RCC 7860 (cell line): ENCODE measurements around the gene ATG7.

ENCODE experiments used
- DNase-seq: peaks from one replicate; pipeline ENCODE4 v3.0.0-alpha.2; 2015; ENCODE audit warnings: low spot score
- FAIRE-seq: peaks from 2 replicates; lab custom pipeline; 2012; peaks lifted over from hg19 to GRCh38; lab: Jason Lieb, UNC

Gene ATG7

DNA sequence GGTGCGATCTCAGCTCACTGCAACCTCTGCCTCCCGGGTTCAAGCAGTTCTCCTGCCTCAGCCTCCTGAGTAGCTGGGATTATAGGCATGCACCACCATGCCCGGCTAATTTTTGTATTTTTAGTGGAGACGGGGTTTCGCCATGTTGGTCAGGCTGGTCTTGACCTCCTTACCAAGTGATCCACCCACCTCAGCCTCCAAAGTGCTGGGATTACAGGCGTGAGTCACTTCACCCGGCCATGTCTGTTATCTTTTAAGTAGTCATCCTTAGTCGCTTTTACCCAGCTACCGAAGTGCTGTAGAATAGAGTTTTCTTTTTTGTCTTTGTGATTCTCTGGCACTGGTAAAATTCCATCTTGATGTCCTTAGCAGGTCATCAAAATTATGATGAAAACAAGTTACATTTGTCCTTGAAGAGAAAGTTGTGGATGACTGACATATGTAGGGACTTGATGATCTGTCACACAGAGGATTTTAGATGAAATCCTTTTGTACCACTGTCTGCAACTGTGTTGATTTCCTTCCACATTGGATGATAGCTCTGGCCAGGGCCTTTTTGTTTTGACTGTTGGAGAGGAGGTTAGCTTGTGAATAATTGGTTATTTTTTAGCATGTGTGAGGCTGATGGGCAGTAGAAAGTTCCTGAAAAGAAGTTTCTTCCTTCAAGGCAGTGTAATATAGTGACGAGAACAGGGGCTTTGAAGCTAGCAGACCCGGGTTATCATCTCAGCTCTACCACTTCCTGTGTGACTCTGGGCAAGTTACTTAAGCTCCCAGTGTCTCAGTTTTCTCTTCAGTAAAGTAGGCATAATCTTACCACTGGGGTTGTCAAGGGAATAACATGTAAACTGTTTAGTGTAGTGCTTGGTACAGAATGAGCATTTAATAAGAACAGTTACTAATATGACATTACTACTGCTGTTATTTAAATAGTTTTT, 18.8 kb downstream of the ATG7 start:
- FAIRE-seq, result no peak
- peak; percentile 65 for DNase-seq

DNA sequence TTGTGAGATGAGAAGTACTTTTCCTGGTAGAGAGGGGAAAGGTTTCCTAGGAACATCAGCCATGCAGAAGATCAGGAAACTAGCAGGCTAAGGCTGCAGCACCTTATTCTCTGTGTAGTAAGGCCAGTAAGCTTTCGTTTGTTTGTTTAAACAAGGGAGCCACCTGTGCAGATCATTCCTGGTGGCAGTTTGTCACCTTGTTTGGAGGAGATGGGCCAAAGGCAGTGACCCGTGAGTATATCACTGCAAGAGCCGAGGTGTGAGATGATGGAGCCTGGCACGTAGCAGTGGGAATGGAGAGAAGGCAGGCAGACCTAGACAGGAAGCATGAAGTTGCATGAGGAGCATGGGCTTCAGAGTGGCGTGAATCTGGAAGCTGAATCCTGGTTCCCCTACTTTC, 19.6 kb downstream of the ATG7 start:
- no peak for DNase-seq
- FAIRE-seq, result no peak

DNA sequence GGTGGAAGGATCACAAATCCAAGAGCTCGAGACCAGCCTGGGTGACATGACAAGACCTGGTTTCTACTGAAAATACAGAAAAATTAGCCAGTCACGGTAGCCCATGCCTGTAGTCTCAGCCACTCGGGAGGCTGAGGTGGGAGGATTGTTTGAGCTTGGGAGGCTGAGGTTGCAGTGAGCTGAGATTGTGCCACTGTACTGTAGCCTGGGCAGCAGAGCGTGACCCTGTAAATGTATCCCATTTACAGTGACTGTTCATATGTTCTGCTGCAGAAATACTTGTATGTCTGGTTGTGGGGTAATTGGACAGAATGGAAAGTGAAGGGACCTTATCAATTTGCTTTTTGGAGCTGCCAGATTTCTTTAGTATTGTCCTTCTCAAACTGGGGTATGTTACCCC, 24.9 kb downstream of the ATG7 start:
- FAIRE-seq (no peak), DNase-seq (no peak)

DNA sequence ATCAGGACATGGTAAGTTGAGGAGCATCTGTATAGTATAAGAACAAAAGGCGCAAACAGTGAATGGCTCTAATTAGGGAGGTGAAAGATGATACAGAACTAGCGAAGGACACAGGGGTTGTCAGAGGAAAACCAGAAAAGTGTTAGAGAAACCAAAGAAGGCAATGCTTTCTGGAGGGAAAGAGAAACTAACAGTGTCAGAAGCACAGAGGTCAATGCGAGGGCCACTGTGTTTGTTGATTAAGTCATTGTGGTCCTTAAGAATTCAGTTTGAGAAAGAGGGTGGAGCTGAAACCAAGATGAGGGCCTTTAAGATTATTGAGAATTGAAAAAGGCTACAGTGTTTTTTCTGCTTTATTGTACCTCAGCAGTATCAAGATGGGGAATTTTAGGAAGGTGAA, 28.8 kb downstream of the ATG7 start:
- FAIRE-seq, result no peak
- DNase-seq, result no peak

DNA sequence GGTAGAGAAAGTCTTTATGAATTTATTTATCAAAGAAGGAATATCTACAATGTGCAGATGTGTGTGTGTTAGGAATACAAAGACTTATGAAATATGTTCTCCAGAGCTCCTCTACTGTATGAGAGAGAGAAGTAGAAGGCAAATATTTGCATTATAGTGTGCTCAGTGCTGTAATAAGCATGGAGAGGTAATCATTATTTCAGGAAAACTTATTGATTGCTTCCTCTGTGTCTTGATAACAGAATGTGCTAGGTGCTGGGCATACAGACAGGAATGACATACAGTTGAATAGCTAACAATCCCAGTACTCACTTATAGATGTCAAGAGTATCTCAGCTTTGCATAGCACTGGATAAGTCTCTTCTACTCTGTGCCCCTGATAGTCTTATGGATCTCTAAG, 30.2 kb downstream of the ATG7 start:
- FAIRE-seq (no peak), DNase-seq (no peak)

DNA sequence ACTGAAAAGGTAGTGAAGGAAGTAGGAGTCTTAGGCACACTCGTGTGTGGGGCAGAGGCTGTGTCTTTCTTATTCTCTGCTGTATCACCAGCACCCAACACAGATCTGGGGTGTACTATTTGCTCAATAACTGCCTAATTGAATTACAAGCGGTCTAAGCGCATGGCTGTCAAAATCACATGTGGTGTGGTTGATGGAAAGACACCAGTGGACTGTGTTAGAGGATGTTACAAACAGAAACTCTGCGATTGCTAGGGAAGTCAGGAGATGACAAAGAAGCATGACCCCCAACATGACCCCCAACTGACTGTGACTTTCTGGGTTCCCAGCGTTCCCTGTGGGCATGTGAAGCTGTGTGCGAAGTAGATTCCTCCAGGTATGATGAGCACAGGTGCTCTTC, 32.0 kb downstream of the ATG7 start:
- DNase-seq (no peak), FAIRE-seq (no peak)

DNA sequence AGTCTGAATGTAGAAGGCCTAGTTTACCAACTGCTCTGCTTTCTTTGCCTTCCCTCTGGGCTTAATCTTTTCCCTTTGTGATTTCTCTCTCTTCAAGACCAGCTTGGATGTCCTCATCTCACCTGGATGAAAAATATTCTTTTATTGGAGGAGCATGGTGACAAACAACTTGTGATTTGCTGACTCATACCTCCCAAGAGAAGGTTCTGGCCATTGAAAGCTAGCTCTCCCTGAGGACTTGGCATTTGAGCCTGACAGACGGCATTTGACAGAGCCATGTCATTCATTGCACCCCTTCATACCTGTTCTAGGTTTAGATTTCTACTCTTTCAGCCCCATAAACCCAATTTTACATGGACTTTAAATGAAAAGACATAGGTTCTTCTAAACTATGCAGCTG, 33.3 kb downstream of the ATG7 start:
- DNase-seq (no peak), FAIRE-seq (no peak)

DNA sequence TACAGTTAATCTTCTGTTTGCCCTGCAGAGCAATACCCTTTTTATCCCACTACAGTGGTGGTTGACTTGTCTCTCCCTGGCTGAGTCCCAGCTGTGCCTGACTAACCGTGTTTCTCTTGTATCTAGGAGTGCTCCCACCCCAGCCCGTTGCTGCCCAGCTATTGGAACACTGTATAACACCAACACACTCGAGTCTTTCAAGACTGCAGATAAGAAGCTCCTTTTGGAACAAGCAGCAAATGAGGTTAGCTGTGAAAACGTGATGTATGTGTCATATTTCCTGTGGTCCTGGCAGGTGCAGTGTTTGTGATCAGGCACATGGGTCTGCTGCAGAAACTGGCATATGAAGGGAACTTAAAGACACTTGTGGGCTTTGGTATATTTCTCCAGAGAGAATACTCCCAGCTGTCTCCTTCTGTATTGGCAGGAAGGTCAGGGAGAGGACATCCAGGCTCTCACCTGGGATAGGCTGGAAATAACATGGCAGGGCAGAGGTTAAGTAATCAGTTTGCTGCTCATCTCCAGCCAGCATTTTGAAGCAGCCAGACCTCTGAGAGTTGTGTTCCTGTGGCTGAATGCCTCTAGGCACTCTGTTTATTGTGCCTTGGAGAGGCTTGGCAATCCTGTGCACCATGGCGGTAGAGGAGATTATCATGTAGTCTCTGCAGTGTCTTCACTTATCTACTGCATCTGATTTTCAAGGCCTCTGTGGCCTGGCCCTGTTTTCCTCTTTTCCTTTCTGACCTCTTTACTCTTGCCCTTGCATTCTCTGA, 34.8 kb downstream of the ATG7 start:
- no peak for DNase-seq
- no peak for FAIRE-seq

DNA sequence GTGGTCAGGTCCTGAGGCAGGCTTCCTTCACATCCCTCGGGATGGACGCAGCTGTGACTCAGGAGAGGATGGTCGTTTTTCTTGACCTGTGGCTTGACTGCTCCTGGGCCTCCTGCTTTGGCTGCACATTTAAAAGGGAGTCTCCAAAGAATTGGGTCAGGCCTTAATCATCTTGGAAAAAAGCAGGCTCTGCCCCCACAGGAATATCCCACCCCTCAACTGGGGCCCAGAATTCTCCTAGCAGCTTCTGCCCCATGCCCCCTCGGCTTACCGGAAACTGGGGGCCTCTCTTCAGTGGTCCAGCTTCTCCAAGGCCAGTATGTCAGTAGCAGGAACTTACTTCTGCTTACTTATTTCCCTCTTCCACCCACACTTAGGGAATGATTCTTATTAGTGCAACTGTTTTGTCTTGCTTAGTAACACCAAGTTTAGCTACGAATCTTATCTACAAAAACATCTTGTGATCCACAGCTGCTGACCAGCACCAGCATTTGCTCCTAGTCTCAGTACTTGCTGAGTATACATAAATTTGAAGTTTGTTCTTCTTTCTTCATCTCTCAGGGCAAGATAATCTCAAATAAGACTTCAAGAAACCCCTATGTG, 35.7 kb downstream of the ATG7 start:
- no peak for DNase-seq
- FAIRE-seq, result no peak

DNA sequence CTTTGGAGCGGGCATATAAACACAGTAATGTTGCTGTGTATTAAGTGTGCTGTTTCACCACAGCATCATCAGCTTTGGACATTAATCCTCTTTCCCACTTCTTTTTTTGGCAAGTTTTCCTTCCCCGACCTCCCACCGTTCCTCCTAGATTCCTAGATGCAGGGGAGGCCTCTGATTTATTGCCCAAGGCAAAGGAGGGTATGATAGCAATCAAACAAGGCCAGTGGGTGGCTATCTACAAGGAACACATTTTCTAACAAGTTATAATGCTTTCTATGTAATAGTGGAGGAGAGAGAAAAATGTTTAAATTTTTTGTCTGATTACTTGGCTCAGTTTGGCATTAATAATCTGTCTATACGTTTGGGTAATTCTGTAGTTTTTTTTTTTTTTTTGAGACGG, 38.1 kb downstream of the ATG7 start:
- FAIRE-seq (no peak), DNase-seq (no peak)

DNA sequence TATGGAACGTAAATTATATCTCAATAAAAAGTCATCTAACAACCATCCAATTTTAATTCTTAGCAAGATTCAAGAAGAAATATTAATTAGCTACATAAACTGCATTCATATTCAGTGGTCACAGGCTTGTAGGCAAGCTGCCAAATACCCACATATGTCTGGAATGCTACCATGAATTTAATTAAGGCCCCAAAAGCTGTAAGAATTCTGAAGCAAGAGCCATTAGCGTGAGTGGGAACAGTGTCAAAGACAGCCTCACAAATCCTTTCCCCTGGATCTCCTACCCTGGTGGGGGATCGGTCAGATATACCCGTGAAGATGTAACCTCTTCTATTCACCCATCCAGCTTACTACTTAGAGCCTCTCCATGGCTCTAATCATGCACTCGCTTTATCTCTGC, 40.0 kb downstream of the ATG7 start:
- DNase-seq, result no peak
- FAIRE-seq, result no peak

DNA sequence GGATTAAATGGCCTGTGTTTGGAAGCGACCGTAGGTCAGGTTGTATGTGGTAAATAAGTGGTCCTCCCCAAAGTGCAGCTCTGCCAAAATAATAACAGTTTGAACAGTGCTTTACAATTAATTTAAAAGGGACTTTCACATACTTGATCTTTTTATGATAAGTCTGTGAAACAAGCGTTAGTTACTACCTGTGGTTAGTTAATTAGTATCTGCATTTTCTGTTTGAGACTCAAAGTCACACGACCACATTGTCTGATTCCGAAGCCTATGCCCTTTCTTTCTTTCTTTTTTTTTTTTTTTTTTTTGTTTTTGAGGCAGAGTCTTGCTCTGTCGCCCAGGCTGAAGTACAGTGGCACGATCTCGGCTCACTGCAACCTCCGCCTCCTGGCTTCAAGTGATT, 45.1 kb downstream of the ATG7 start:
- DNase-seq (no peak), FAIRE-seq (no peak)

DNA sequence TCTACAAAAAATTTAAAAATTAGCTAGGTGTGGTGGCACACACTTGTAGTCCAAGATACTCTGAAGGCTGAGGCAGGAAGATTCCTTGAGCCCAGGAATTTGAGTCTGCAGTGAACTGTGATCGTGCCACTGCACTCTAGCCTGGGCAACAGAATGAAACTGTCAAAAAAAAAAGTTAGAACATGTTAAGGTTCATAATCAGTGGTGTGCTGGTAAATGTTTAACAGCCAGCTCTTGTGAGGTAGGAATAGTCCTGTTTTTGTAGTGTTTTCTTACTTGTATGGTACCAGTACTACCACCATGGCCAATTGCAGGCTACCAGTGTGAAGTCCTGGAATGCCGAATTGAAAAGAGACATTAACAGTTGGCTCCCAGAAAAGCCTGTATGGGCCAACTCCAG, 50.7 kb downstream of the ATG7 start:
- no peak for FAIRE-seq
- no peak for DNase-seq

DNA sequence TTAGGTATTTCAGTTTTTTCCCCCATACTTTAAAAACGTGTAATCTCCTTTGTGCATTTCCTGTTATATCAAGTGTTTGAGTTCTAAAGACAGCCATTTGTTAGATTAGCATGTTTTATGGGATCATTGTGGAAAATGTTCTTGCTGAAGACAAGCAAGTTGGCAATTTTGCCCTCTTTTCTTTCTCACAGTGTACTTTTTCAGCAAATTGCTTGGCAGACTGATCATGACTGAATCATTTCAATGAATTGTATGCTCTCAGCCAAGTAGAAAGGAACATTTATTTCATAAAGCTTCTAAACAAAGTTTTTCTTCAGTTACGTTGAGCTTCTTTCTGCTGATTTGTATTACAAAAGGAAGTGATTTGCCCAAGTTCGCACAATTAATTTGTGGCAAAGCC, 51.6 kb downstream of the ATG7 start:
- no peak for FAIRE-seq
- DNase-seq, result no peak

DNA sequence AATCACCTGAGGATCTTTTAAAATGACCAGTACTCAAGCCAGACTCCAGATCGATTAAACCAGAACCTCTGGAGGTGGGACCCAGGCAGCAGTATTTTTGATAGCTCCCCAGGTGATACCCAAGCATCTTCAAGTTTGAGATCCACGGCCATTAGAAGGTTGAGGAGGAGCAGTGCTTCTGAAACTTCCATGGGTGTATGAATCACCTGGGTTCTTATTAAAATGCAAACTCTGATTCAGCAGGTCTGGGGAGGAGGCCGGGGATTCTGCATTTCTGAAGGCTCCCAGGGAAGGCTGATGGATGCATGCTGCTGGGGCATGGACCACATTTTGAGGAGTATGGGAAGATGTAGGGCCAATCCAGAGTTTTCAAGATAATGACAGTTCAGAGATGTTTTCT, 55.4 kb downstream of the ATG7 start:
- no peak for DNase-seq
- FAIRE-seq, result no peak

DNA sequence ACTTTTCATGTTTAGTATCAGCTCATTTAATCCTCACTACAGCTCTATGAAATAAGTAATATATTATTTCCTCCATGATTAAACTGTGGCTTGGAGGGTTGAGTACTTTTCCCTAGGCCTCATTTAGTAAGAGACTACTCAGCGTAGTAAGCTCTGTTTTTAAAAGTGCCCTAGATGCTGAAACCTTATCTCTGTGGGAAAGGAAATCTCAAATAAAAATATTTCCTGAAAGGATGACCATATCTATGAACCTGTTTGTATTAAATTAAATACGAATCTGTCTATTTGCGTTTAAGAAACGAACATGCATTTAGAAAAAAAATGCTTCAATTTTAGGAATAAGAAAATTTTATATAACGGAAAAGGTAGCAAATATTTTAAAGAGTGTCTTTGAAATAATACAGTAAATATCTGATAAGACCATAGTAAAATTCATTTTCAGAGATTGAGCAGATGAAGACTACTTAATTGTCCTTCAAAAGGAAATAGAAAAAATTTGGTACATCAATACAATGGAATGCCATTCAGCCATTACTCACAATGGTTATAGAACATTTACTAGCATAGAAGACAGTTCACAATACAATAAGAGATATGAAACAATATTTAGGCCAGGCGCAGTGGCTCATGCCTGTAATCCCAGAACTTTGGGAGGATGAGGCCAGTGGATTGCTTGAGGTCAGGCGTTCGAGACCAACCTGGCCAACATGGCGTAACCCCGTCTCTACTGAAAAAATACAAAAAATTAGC, 56.2 kb downstream of the ATG7 start:
- FAIRE-seq (no peak), DNase-seq (no peak)

DNA sequence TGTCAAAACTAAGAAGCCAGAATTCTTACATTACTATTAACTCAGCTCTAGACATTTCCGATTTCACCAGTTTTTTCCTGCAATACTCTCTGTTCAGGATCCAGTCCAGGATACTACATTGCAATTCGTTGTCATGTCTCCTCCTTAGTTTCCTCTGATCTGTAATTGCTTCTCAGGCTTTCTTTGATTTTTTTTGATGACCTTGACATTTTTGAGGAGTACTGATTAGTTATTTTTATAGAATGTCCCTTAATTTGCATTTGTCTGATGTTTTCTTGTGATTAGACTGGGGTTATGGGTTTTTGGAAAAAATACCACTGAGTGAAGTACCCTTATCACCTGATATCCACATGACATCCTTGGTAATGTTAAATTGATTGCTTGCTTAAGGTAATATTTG, 57.6 kb downstream of the ATG7 start:
- FAIRE-seq (no peak), DNase-seq (no peak)

DNA sequence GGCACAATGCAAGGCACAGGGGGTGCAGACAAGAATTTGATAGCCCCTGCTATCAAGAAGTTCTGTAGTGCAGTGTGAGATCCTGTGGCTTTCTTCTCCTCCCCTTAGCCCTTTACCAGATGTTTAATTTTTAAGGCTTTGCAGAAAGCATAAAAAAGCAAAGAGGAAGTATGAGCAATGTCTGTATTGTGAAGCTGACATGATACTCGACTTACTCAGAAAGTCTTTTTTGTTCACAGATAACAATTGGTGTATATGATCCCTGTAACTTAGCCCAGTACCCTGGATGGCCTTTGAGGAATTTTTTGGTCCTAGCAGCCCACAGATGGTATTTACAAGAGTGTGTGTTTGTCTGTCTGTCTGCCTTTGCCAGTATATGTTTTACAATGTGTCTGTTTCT, 58.9 kb downstream of the ATG7 start:
- DNase-seq, result no peak
- no peak for FAIRE-seq

DNA sequence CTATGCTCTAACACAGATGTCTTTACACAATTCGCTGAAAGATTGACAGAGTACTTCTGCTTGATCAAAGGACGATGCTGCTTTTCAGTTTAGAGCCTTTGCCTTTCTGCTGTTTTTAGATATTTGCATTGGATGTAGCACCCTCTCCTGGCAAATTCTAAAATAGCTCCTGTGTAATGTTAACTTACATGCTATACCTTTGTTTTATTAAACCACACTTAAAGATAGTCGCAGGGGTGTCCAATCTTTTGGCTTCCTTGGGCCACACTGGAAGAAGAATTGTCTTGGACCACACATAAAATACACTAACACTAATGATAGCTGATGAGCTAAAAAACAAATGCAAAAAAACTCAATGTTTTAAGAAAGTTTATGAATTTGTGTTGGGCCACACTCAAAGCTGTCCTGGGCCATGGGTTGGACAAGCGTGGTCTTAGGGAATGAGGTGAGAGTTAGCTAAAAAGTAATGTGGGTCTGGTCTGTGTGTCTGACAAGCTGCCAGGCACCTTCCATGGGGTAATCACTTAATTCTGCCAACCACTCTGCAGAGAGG, 62.9 kb downstream of the ATG7 start:
- peak; percentile 58 for FAIRE-seq
- peak; percentile 57 for DNase-seq

DNA sequence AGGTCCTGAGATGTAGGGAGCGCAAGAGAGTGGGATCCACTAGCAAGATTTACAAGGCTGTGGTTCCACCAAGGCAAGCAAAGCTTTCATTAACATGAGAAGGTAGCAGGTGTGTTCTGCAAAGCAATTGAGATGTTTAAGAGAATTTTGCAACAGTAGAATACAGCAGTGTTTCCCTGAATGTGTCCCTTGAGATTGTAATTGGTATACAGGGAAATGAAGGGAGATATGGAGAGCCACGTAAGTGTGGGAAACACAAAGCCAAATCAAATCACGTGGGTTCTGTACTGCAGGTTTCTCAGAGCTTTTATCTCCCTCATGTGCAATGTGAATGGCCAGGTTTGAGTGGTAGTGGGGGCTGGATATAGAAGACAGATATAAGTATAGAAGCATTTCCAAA, 67.3 kb downstream of the ATG7 start:
- no peak for DNase-seq
- FAIRE-seq, result no peak

DNA sequence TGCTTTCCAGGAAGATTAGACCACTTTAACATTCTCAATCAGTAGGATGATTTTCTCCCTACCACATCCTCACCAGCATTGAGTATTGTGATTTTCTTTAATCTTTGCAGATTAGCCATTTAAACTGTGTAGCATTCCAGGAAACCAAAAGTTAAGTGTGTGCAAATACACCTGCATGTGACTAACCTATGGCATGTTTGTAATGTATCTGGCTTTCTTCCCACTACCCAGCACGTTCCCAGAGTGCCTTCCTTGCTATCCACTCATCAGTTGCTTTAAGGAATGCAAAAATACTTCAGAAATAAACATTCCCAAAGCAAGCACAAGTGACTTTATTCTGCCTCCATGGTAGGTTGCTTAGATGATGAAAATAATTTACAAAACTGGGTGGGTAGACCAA, 74.2 kb downstream of the ATG7 start:
- FAIRE-seq (no peak), DNase-seq (no peak)
